GM13977 (cell line): ENCODE results near the gene BCL6B.

Experiments used
- DNase-seq: peaks from one replicate; pipeline ENCODE4 v3.0.0; 2012; ENCODE audit warnings: low spot score
- in situ Hi-C: fragments of 300-500 bp; cut with MboI; formaldehyde crosslinking; loops from one replicate; pipeline ENCODE4 v1.12.0; 2022; ENCODE audit warnings: low sequenced_read_pairs, low pct_unique_long_range_greater_than_20kb, mixed read lengths, inconsistent platforms; ENCODE audit not compliant: unreplicated experiment
- TF ChIP-seq, protein P1 (sequence below): IDR thresholded peaks from 2 replicates; pipeline ENCODE4 v1.5.1; 2012; ENCODE audit warnings: mild to moderate bottlenecking, control low read depth; ENCODE audit not compliant: insufficient read depth; ENCODE audit errors: extremely low read depth, missing control alignments

BCL6B gene

DNA sequence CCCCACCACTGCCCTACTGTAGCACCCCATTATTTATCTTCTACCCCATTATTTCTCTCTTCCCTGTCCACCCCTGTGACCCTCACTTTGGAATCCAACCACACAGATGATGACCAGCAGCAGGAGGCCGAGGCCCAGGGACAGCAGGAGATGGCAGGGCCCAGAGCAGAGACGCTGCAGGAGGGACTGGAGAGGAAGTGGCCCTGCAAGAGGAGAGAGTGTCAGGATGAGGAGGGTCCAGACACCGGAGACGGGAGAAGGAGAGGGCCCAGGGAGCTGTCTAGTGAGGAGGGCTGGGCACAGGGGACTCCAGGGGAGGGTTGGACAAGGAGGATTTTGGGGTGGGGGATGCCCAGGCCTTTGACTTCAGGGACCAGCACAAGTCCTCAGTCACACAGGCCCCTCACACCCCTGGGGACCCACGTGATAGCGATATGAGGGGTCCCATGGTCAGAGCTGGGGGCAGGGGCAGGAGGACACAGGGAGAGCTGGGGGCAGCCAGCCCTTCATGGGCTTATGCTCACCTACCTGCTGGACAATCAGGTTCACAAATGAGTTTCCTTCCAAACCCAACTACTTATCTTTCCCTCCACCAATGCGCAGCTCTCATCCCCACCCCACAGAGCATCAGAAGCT, 55.2 kb downstream of the BCL6B start:
- in situ Hi-C loops = no loop called here
- DNase-seq = no peak
- TF ChIP-seq, protein P1, sequence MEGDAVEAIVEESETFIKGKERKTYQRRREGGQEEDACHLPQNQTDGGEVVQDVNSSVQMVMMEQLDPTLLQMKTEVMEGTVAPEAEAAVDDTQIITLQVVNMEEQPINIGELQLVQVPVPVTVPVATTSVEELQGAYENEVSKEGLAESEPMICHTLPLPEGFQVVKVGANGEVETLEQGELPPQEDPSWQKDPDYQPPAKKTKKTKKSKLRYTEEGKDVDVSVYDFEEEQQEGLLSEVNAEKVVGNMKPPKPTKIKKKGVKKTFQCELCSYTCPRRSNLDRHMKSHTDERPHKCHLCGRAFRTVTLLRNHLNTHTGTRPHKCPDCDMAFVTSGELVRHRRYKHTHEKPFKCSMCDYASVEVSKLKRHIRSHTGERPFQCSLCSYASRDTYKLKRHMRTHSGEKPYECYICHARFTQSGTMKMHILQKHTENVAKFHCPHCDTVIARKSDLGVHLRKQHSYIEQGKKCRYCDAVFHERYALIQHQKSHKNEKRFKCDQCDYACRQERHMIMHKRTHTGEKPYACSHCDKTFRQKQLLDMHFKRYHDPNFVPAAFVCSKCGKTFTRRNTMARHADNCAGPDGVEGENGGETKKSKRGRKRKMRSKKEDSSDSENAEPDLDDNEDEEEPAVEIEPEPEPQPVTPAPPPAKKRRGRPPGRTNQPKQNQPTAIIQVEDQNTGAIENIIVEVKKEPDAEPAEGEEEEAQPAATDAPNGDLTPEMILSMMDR = no peak

GRCh38 chr17:7078711-7079110, 55.9 kb downstream of the BCL6B start:
- DNase-seq = no peak
- in situ Hi-C loops = no loop called here
- TF ChIP-seq, protein P1 = no peak
